ENCODE results near the gene FAM110D. TPM values are rescaled to one million over a fixed set of nuclear protein-coding genes. Genes with fewer than 3 reads are reported as not detected.

Gene FAM110D
- total RNA-seq, 1 experiment from 2014 or later, result 0.46 TPM

DNA sequence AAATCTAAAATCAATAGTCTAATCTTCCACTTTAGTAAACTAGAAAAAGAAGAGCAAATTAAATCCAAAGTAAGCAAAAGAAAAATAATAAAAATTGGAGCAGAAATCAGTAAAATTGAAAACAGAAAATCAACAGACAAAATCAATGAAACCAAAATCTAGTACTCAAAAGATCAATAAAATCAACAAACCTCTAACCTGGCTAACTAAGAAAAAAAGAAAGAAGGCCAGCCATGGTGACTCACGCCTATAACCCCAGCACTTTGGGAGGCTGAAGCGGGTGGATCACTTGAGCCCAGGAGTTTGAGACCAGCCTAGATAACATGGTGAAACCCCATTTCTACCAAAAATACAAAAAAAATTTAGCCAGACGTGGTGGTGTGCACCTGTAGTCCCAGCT, 24.4 kb upstream of the FAM110D start:
- H3K27me3 ChIP-seq (ENCODE audit: insufficient read depth, low read length), result no peaks in the 10 kb centered on the region
- H2AFZ ChIP-seq (ENCODE audit: low read length), result no peak overlapping the region
- no peaks in the 10 kb centered on the region for H4K20me1 ChIP-seq (ENCODE audit: control insufficient read depth, insufficient read depth, insufficient read length)
- TF ChIP-seq, protein P1, sequence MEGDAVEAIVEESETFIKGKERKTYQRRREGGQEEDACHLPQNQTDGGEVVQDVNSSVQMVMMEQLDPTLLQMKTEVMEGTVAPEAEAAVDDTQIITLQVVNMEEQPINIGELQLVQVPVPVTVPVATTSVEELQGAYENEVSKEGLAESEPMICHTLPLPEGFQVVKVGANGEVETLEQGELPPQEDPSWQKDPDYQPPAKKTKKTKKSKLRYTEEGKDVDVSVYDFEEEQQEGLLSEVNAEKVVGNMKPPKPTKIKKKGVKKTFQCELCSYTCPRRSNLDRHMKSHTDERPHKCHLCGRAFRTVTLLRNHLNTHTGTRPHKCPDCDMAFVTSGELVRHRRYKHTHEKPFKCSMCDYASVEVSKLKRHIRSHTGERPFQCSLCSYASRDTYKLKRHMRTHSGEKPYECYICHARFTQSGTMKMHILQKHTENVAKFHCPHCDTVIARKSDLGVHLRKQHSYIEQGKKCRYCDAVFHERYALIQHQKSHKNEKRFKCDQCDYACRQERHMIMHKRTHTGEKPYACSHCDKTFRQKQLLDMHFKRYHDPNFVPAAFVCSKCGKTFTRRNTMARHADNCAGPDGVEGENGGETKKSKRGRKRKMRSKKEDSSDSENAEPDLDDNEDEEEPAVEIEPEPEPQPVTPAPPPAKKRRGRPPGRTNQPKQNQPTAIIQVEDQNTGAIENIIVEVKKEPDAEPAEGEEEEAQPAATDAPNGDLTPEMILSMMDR (conservative IDR thresholded peaks at IDR 0.05), result no peak
- no peak for DNase-seq
- H2AK5ac ChIP-seq (ENCODE audit: insufficient read length, low read length), result no peak overlapping the region
- H4K5ac ChIP-seq (ENCODE audit: insufficient read length, low read depth, low read length), result no peak overlapping the region
- H3K18ac ChIP-seq (ENCODE audit: insufficient read length, low read depth, low read length), result no peak overlapping the region
- no peaks in the 10 kb centered on the region for H3K4me1 ChIP-seq (ENCODE audit: insufficient read depth, low read length)
- H3K27me3 Mint-ChIP-seq (ENCODE audit: low read depth), result peaks cover 2% of the 10 kb centered on the region
- H3K4me2 ChIP-seq (ENCODE audit: insufficient read depth, insufficient read length, low read length), result no peak overlapping the region
- no peak overlapping the region for H4K8ac ChIP-seq (replicated peaks; ENCODE audit: insufficient read length, low read depth, low read length)
- no peak overlapping the region for H4K91ac ChIP-seq (ENCODE audit: insufficient read length, low read depth, low read length)
- no peaks in the 10 kb centered on the region for H3K79me1 ChIP-seq (ENCODE audit: insufficient read depth, low read depth, low read length, poor library complexity, severe bottlenecking)
- no peak overlapping the region for H2BK15ac ChIP-seq (ENCODE audit: low read depth, low read length)
- WGBS (ENCODE audit: extremely low coverage, insufficient read length, low lambda C conversion rate), result no CpG with 5 or more reads among the region's 3 CpGs
- H3K27ac Mint-ChIP-seq, result no peak overlapping the region
- no peak overlapping the region for H3T11ph ChIP-seq (ENCODE audit: low read length)
- H3K4me3 Mint-ChIP-seq, result no peak overlapping the region
- no peak overlapping the region for H2BK12ac ChIP-seq (ENCODE audit: insufficient read length, low read depth, low read length)
- no peaks in the 10 kb centered on the region for H3K79me2 ChIP-seq (ENCODE audit: insufficient read depth, low read length)
- no peak overlapping the region for H3K27ac ChIP-seq (ENCODE audit: insufficient read length, low read depth, low read length)
- H3K36me3 Mint-ChIP-seq (ENCODE audit: insufficient read depth in 1 of 3, low read depth in 3 of 3), result no peaks in the 10 kb centered on the region
- H3K14ac ChIP-seq (ENCODE audit: insufficient read depth, low read length), result no peak overlapping the region
- H3K23ac ChIP-seq (ENCODE audit: insufficient read length, low read depth, low read length), result no peak overlapping the region
- H3K23me2 ChIP-seq (ENCODE audit: insufficient read length, low read depth, low read length, poor library complexity, severe bottlenecking), result no peaks in the 10 kb centered on the region
- H2BK20ac ChIP-seq (ENCODE audit: low read depth, low read length, poor library complexity, severe bottlenecking), result no peak overlapping the region
- no peak overlapping the region for H2BK120ac ChIP-seq (ENCODE audit: low read depth, low read length, poor library complexity, severe bottlenecking)
- no peak overlapping the region for H3K4ac ChIP-seq (ENCODE audit: low read depth, low read length)
- H3K4me1 Mint-ChIP-seq, result peaks cover 6 to 8% of the 10 kb centered on the region in 2 experiments
- no peak overlapping the region for H3K56ac ChIP-seq (ENCODE audit: insufficient read length, low read depth, low read length)
- no peak overlapping the region for H2BK5ac ChIP-seq (ENCODE audit: insufficient read length, low read length)
- H3K9me3 Mint-ChIP-seq, result peaks cover 0 to 2% of the 10 kb centered on the region in 2 experiments; a peak in 2 of 5 replicates
- no peak overlapping the region for H3K9ac ChIP-seq (ENCODE audit: extremely low read depth, insufficient read length, low read length)
- H3K9me3 ChIP-seq (ENCODE audit: control insufficient read depth, low read depth, low read length), result no peaks in the 10 kb centered on the region

Measured in H9 (cell line).